ENCODE measurements around the gene CENPS.
"Not testable (repeated sequence)": the region's sequence is repeated elsewhere in the genome, so short reads cannot be mapped to it uniquely, and the experiment has no call there.

The CENPS gene

DNA sequence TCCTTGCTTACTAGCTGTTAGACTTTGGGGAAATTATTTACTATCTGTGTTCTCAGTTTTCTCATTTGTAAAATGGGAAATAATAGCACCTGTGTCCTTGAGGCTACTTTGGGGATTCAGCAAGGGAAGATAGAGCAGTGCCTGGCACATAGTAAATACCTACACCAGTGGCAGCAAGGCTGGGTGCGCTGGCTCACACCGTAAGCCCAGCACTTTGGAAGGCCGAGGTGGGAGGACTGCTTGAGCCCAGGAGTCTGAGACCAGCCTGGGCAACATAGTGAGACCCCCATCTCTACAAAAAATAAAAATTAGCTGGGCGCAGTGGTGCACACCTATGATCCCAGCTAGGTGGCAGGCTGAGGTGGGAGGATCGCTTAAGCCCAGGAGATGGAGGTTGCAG is 8.6 kb upstream of the CENPS start:
- DNase-seq: no peak

- no peak for DNase-seq
Observed at GRCh38 chr1:10424034-10424433, 6.2 kb upstream of the CENPS start.

GRCh38 chr1:10424651-10425050 is 5.6 kb upstream of the CENPS start:
- no peak for DNase-seq

GRCh38 chr1:10425826-10426534 is 4.3 kb upstream of the CENPS start:
- not testable (repeated sequence) for DNase-seq

GRCh38 chr1:10426535-10426848 is 3.7 kb upstream of the CENPS start:
- not testable (repeated sequence) for DNase-seq

DNA sequence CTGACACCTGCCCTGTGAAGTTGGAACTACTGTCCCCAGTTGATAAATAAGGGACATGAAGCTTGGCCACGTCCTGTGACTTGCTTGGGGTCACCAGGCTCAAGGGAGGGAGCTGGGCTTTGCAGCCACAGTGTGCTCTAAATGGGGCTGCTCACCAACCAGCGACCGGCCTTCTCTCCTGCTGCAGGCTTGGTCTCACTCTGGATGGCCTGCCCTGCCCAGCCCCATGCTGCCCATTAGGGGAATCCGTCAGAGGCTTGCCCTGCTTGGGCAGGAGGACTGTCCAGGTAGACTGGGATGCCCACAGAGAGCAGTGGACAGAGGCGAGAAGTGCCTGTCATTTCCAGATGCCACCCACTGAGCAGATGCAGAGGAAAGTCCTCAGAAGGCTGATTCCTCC is 1.2 kb upstream of the CENPS start:
- no peak for DNase-seq

- DNase-seq: no peak
Observed at GRCh38 chr1:10429868-10430215, 391 bp upstream of the CENPS start.

DNA sequence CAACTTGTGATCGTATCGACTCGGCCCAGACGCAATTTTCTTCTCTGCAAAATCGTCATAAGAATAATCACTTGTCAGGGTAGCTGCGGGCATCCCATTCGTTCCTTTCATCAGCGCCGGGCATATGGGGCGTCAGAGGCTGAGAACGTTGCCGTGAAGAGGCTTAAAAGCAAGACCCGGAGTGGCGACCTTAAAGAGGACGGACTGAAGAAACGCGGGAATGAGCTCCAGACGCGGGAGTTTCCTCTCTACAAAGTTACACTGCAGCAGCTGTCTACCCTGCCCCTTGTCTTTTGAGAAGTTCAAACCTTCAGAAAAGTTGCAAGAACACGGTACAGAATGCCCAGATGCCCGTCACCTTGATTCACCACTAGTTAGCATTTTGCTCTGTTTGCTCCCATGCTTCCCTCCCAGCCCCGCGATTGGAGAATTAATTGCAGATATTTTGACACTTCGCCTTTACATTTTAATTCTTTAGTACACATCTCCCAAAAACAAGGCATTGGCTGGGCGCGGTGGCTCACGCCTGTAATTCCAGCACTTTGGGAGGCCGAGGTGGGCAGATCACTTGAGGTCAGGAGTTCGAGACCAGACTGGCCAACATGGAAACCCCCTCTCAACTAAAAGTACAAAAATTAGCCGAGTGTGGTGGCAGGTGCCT is 967 bp downstream of the CENPS start:
- DNase-seq: no peak

DNA sequence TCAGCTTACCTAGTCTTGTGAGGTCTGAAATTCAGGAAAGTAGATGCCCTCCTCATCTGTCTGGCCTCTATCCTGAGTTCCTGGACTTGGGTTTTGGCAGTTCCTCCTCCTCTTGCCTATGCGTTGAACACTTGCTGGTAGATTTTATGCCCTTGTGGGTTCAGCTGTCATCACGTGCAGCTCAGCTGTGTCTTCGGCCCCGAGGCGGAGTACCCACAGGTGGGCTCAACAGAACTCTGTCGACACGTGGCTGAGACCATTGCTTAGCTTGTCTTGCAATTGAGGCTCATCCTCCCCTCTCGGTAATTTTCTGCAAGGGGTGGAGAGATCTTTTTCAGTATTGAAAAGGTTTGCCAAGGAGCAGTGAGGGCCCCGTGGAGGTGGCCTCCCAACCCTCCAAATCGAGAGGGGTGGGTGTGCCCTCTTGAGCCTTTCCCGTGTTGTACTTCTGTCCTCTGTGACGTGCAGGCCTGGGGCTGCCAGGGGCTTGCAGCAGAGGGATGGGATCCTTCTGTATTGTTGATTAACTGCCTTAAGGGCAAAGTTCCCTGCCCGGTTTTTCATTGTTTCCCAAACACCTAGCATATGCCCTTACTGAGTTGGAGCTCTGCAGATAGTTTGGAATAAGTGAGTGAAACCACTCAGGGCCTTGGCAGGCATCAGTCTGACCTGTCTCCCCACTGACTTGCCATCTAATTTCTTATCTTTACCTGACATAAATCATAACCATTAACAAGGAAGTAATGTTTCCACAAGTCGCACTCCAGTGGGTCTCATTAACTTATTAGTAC is 2.9 kb downstream of the CENPS start:
- no peak for DNase-seq

DNA sequence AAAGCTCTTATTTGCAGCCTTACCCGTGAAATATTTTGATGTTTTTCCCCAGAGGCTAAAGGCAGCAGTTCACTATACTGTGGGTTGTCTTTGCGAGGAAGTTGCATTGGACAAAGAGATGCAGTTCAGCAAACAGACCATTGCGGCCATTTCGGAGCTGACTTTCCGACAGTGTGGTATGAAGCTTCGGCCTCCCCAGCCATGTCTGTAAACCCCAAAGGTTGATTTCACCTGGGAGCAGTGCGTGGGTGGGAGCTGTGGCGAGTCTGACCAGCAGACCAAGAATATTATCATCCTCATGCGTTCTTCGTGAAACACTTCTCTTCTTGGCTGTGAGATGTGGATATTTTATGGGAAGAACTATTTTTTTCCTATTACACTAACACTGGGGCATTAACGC is 3.6 kb downstream of the CENPS start:
- no peak for DNase-seq

GRCh38 chr1:10434590-10434989 is 4.4 kb downstream of the CENPS start:
- DNase-seq: no peak

GRCh38 chr1:10437052-10437451 is 6.8 kb downstream of the CENPS start:
- DNase-seq: no peak

DNA sequence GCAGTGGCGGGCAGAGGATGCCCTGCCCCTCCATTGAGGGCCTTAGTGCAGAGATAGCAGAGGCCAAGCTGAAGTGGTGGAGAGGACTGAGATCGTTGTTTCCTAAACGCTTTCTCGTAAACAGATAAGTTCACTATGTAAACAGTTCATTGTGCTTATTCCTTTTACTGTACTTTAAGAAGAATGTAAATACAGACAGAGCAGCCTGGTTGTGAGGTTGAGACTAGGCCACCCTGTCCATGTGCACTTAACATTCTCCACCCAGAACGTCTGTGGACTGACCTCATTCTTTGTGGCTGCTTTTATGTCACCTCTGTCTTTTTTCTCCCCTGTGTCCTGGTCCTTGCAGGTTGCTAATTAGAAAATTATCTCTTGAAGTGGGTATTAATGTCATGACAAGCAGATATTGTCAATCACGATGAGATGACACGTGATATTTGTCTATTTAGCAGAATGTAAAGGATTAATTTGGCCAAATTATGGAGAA is 8.5 kb downstream of the CENPS start:
- DNase-seq: no peak

DNA sequence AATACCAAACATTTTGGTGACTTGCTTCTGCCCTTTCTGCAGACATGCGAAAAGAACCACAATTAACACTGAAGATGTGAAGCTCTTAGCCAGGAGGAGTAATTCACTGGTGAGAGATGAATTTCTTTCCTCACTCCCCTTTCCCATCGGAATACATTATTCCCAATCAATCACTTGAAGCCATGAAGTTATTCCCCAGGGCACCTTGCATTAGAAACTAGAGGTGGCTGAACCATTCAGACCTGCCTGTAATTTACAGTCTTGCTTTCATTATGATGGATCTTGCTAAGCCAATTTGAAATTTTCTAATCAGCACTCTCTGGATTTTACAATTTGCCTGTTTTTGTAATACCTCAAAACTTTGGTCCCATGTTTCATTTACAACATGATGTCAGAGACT is 10.1 kb downstream of the CENPS start:
- no peak for DNase-seq

DNA sequence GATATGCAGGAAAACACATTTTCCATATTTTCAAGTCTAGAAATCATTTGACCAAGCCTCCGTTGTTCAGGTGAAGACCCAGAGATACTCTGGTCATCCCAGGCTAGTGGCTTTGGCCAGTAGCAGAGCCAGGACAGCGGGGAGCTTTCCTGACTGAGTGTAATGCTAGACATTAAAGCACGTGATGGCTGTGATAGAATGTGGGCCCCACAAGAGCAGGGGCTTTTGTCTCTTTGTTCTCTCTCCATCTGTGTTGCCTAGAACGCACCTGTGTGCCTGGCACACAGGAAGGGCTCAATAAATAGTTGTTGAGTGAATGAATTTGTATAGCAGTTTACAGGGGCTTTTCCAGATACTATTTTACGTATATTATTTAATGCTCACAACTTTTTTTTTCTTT is 10.6 kb downstream of the CENPS start:
- no peak for DNase-seq

DNA sequence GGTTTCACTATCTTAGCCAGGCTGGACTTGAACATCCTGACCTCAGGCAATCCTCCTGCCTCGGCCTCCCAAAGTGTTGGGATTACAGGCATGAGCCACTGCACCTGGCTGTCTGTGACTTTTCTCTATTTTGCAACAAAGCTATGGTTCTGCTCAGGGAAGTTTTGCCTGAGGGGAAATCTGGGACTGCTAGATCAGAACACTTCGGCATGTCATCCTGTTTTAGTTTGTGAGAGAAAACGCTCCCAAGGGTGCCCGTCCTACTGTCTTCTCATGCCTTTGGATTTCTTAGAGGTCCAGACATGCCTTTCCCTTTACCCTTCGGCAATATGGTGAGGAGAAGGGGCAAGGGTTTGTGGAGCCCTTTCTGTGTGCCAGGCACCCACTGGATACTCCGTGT is 14.0 kb downstream of the CENPS start:
- no peak for DNase-seq

GRCh38 chr1:10444795-10445397 is 14.7 kb downstream of the CENPS start:
- DNase-seq: no peak

DNA sequence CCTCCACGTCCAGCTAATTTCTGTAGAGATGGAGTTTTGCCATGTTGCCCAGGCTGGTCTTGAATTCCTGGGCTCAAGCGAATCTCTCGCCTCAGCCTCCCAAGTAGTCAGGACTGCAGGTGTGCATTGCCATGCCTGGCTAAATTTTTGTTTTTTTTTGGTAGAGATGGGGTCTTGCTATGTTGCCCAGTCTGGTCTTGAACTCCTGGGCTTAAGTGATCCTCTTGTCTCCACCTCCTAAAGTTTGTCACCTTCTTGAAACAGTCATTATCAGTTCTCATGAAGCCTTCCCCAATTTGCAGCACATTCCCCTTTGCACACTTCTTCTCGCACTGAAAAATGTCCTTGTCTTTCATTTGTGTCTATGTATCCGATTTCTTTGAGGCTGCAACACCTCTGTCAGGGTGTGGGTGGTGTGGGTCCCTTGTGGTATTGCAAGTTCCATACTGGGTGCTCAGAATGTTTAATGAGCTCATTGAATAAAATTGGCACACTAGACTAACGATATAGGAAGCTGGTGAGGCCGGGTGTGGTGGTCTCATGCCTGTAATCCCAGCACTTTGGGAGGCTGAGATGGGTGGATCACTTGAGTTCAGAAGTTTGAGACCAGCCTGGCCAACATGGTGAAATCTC is 16.7 kb downstream of the CENPS start:
- no peak for DNase-seq

DNA sequence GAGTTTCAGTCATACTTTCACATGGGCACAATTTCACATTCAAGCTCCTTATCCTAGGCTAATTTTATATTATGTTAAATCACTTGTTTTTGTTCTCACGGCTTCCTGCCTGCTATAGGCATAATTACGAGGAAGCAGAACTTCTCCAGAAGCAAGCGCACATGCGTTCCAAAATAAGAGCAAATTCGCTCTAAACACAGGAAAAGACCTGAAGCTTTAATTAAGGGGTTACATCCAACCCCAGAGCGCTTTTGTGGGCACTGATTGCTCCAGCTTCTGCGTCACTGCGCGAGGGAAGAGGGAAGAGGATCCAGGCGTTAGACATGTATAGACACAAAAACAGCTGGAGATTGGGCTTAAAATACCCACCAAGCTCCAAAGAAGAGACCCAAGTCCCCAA is 19.5 kb downstream of the CENPS start, which contains the start of gene CORT:
CORT (plus strand) TSS at position 281 of the 400 bp plus-strand sequence. CDS start 193 bp downstream, outside the sequence.
- DNase-seq: no peak

DNA sequence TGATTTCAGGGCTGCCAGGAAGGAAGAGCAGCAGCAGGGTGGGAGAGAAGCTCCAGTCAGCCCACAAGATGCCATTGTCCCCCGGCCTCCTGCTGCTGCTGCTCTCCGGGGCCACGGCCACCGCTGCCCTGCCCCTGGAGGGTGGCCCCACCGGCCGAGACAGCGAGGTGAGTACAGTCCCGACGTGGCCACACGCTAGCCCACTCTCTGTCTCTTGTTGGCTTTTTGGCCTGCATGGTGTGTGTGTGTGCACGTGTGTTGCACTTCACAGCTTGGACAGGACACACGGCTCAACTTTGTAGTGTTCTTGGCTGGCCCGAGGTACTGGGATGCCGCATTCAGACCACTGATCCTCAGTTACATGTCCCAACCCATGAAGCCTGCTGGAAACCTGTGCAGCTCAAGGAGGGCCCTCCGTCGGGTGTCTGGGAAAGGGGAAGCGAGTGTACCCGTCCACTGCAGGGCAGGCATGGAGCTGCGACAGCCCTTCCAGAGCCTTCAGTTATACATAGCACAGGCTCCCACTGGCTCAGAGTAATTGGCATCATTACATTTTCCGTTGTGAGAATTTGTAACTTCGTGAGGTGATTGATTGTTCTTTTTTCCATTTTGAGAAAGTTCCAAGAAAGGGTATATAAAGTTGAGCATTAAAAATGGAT is 20.1 kb downstream of the CENPS start:
- DNase-seq: no peak

DNA sequence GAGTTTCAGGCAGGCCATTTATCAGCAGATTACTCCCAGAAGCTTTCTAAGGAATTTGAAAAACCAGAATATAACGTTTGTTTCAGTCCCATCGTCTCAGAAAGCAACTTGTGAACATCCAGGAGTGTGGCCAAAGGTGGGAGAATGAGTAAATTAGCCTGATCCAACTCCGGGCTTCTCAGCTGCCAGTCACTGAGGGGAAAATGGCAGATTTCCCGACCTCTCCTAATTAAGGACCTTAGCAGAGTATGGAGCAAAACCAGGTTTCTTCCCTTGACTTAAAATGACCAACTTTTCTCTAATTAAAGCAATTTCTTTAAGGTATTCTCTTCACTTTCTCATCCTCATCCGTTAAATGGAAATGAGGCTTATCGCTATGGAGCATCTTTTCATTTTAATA is 20.6 kb downstream of the CENPS start:
- DNase-seq: no peak

- DNase-seq: no peak
Observed at GRCh38 chr1:10451287-10451686, 21.1 kb downstream of the CENPS start.

- no peak for DNase-seq
Observed at GRCh38 chr1:10456048-10456447, 25.8 kb downstream of the CENPS start.

Measured in stimulated activated CD4-positive, alpha-beta T cell treated with anti-CD3 and anti-CD28 coated beads, Interleukin-12 subunit alpha, Interleukin-12 subunit beta, amount 100 ng/mL, for 4 hours (primary cell).